ENCODE results near the gene PRTFDC1.
"Not testable (repeated sequence)": the region's sequence is repeated elsewhere in the genome, so short reads cannot be mapped to it uniquely, and the experiment has no call there.

PRTFDC1 gene

GRCh38 chr10:24965051-24965450 lies 12.6 kb upstream of the PRTFDC1 start:
- DNase-seq (ENCODE audit: low read depth in 2 of 2), result no peak

DNA sequence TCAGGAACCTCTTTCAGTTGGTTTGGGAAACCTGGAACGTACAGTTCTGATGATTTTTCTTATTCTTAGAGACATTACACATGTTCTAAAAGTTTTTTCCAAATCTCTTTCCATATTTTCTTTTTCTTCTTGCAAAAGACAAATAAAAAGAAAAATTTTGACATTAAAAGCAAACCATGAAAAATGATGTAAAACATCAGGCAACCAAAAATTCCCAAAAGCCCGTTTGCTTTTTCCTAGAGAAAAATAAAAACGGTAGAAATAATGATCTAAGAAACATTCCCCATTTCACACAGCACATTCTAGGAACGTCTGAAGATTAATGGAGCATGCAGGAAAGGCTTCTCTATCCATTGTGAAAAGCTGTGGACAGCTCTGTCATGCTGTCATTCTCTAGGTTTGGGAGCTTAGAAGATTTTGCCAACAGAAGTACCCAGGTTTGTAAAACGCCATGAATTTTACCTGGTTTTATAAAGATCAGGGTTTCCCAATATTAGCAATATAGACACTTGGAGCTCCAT lies 11.2 kb upstream of the PRTFDC1 start:
- no peak for DNase-seq (ENCODE audit: low read depth in 2 of 2)

- DNase-seq (ENCODE audit: low read depth in 2 of 2), result no peak
These were observed 10.6 kb upstream of the PRTFDC1 start for GRCh38 chr10:24962995-24963394.

DNA sequence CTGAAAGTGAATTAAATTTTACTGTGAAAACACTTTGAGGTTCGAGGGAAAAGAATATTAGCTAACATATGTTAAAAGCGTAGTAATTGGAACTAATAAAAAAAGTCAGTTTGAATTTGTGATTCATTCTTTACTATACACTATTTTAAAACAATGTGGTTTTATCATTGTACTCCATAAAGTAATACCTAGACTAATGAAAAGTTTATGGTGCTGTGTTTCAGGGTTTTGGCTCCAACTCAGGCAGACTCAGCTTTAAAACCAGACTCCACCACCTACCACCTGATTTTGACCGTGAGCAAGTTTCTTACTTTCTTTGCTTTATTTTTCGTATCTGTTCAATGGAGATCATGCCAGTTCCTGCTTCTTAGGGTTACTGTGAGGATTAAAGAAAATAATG lies 9.2 kb upstream of the PRTFDC1 start:
- no peak for DNase-seq (ENCODE audit: low read depth in 2 of 2)

DNA sequence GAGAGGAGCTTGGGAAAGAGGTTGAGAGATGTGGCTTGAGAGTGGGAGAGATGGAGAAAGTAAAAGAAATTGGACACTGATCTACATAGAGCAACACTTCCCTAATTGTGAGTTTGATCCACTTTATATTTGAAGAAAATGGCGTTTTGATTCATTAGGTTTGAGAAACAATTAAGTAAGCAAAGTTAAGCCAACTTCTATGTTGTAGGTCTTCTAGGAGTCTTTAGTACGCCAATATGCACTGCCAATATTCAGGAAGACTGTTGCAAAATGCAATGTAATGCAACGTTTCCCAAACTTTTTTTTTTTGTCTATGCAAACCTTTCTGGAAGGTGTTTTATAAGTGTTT lies 7.0 kb upstream of the PRTFDC1 start:
- DNase-seq (ENCODE audit: low read depth in 2 of 2), result no peak

GRCh38 chr10:24958721-24959381 lies 6.4 kb upstream of the PRTFDC1 start:
- DNase-seq (ENCODE audit: low read depth in 2 of 2), result no peak

DNA sequence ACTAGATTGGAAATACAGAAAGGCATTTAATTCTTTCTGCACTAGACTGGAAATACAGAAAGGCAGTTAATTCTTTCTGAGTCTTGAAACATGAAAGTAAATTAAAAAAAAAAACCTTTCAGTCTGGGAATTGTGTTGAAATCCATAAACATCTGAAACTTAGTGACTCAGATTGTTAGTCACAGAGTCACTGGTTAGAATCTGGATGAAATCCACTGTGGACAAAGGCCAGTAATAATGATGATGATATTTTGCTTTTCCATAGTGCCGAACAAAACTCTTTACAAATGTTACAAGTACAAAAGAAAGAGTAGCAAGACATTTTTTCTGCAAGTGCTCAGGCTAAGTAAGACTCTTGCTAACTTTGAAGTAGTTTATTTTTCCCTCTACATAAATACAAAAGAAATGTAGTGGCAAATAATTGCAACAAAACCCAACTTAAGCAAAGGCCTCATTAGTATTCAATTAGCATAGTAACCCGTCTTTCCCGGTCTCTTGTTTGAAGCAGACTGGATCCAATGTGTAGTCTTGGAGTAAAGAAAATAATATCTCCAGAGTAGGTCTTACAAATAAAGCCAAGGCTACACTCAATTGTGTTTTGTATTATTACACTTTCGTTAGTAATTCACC lies 5.8 kb upstream of the PRTFDC1 start:
- no peak for DNase-seq (ENCODE audit: low read depth in 2 of 2)

- DNase-seq (ENCODE audit: low read depth in 2 of 2), result not testable (repeated sequence)
These were observed 5.2 kb upstream of the PRTFDC1 start for GRCh38 chr10:24957624-24958051.

GRCh38 chr10:24953675-24954074 lies 1.3 kb upstream of the PRTFDC1 start:
- no peak for DNase-seq (ENCODE audit: low read depth in 2 of 2)

GRCh38 chr10:24952707-24953645 lies 570 bp upstream of the PRTFDC1 start:
- DNase-seq (ENCODE audit: low read depth in 2 of 2), result peak in 1 of 2 donors; percentile 17

DNA sequence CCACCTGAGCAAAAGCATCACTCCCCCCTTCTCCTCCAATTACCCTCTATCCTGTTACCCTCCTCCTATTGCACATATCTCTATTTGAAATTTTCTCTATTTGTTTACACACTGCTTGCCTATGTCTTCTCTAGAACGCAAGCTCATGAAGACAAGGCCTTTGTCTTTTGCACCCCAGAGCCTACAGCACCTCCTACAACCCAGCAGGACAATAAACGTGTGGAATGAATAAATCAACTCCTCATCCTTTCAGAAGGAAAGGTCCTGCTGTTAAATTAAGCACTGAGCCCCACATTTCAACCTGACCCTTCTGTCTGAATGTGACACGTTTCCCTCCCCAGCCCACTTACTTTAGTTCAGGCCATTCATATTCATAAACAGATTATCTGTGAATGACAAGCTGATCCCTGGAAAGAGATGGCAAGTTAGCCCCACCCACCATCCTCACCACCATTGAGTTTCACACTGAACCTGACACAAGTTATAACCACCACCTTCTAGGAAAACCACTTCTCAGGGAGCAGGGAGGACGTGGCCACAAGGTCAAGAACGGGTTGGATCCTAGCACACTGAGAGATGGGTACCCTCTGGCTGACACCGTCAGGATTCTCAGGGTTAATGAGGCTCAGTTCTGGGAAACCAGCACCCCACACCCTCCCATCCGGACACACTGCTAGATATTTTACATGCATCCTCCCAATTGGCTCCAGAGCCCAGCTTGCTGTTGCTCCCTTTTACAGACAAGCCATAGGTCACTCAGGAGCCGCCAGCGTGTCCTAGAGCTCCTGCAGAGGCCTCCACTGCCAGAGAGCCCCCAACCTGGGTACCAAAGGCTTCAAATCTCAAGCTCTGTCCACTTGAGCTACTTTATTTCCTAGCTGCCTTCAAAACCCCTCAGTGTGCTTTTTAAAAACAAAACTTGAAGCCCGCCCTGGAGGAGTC lies 934 bp downstream of the PRTFDC1 start:
- no peak for DNase-seq (ENCODE audit: low read depth in 2 of 2)

DNA sequence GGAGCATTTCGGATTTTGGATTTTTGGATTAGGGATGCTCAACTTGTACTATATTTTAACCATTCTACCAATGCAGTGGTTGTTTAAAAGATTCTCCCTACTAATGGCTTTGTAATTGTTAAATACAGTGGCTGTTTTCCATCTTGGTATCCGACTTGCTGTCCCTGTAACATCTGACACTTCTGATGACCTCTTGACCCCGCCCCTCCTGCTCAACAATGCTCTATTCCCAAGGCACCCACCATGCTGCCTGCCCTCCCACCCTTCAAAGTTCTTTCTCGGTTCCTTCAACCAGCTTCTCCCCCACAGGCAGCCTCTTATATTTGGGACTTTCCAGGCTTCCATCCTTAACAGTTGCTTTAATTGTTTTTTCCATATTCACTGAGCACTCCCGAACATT lies 2.0 kb downstream of the PRTFDC1 start:
- no peak for DNase-seq (ENCODE audit: low read depth in 2 of 2)

DNA sequence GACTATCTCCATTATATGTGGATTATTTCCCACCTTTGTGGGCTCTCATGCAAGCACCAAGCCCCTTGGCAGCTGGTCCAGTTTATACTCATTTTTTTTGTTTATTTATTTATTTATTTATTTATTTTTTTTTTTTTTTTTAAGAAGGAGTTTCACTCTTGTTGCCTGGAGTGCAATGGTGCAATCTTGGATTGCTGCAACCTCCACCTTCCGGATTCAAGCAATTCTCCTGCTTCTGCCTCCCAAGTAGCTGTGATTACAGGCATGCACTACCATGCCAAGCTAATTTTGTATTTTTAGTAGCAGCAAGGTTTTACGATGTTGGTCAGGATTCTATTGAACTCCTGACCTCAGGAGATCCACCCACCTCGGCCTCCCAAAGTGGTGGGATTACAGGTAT lies 2.8 kb downstream of the PRTFDC1 start:
- no peak for DNase-seq (ENCODE audit: low read depth in 2 of 2)

- DNase-seq (ENCODE audit: low read depth in 2 of 2), result no peak
These were observed 4.9 kb downstream of the PRTFDC1 start for GRCh38 chr10:24947304-24948097.

- DNase-seq (ENCODE audit: low read depth in 2 of 2), result no peak
These were observed 7.7 kb downstream of the PRTFDC1 start for GRCh38 chr10:24944512-24945255.

GRCh38 chr10:24938525-24938924 lies 13.9 kb downstream of the PRTFDC1 start:
- DNase-seq (ENCODE audit: low read depth in 2 of 2), result no peak

DNA sequence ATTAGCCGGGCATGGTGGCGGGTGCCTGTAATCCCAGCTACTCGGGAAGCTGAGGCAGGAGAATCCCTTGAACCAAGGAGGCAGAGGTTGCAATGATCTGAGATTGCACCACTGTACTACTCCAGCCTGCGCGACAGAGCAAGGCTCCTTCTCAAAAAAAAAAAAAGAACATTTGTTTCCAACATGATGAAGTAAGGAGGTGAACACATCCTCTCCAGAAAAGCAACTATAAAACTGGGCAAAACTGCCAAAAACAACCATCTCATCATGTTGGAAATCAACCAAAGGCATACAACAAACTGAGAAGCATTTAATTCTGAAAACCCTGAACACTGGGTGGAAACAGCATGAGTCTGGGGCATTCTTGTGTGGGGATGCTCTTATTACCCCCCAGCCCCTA lies 14.3 kb downstream of the PRTFDC1 start:
- DNase-seq (ENCODE audit: low read depth in 2 of 2), result no peak

GRCh38 chr10:24935504-24936292 lies 16.7 kb downstream of the PRTFDC1 start:
- DNase-seq (ENCODE audit: low read depth in 2 of 2), result no peak

DNA sequence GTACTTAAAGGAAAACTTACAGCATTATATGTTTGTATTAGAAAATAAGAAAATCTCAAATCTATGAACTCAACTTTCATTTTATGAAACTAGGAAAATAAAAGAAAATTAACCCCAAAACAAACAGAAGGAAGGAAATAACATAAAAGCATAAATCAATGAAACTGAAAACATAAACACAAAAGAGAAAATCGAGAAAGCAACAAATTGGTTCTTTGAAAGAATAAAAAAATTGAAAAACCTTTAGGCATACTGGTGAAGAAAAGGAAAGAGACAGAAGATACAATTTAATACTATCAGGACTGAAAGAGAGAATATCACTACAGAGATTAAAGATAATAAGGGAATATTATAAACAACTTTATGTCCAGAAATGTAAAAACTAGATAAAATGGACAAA lies 21.2 kb downstream of the PRTFDC1 start:
- DNase-seq (ENCODE audit: low read depth in 2 of 2), result no peak
